Chondrocyte (in vitro differentiated cells): ENCODE results near the gene PRX. TPM values are rescaled to one million over a fixed set of nuclear protein-coding genes. Genes with fewer than 3 reads are reported as not detected.
"Not testable (repeated sequence)": the region's sequence is repeated elsewhere in the genome, so short reads cannot be mapped to it uniquely, and the experiment has no call there.

ENCODE experiments used
- DNase-seq: peaks from one replicate; pipeline ENCODE4 v3.0.0; 2021; ENCODE audit warnings: mixed read lengths, low spot score
- H3K27ac Mint-ChIP-seq: one replicate; pipeline ENCODE4 v1.8.0; 2021; ENCODE audit warnings: mild to moderate bottlenecking, moderate library complexity, mixed read lengths; ENCODE audit not compliant: unreplicated experiment
- H3K27me3 Mint-ChIP-seq: 2 replicates; pipeline ENCODE4 v1.8.0; 2021; ENCODE audit warnings: low read depth, mixed read lengths
- H3K36me3 Mint-ChIP-seq: 2 replicates; pipeline ENCODE4 v1.8.0; 2021; ENCODE audit warnings: low read depth, mixed read lengths
- H3K4me1 Mint-ChIP-seq: 2 replicates; pipeline ENCODE4 v1.8.0; 2021; ENCODE audit warnings: low read depth, mild to moderate bottlenecking, mixed read lengths
- H3K4me3 Mint-ChIP-seq: one replicate; pipeline ENCODE4 v1.8.0; 2021; ENCODE audit warnings: mild to moderate bottlenecking, moderate library complexity, mixed read lengths; ENCODE audit not compliant: unreplicated experiment
- H3K9me3 Mint-ChIP-seq: 2 replicates; pipeline ENCODE4 v1.8.0; 2021; ENCODE audit warnings: low read depth, mixed read lengths
- CTCF ChIP-seq: fragments of 200-600 bp; sonication (generic); IDR thresholded peaks from 2 replicates; pipeline ENCODE4 v1.5.0; 2021; ENCODE audit warnings: antibody characterized with exemption, mild to moderate bottlenecking, moderate library complexity
- total RNA-seq: library from RNA; stranded (reverse); gene quantifications from 3 replicates; pipeline ENCODE4 v1.2.1, GENCODE V29; 2021

PRX gene
- total RNA-seq, 1 donor from 2014 or later = 4.9 TPM

- H3K27ac Mint-ChIP-seq = no peak overlapping the region
- TF ChIP-seq CTCF = no peak
- H3K9me3 Mint-ChIP-seq = no peaks in the 10 kb centered on the region
- no peaks in the 10 kb centered on the region for H3K27me3 Mint-ChIP-seq
- no peak overlapping the region for H3K4me3 Mint-ChIP-seq
- peaks cover 3% of the 10 kb centered on the region for H3K4me1 Mint-ChIP-seq
- peaks cover 28% of the 10 kb centered on the region for H3K36me3 Mint-ChIP-seq
- no peak for DNase-seq
These were observed 39.1 kb downstream of the PRX start for GRCh38 chr19:40374084-40374483.

- no peak for TF ChIP-seq CTCF
- no peaks in the 10 kb centered on the region for H3K9me3 Mint-ChIP-seq
- no peaks in the 10 kb centered on the region for H3K27me3 Mint-ChIP-seq
- no peak for DNase-seq
- H3K27ac Mint-ChIP-seq = no peak overlapping the region
- H3K4me3 Mint-ChIP-seq = no peak overlapping the region
- H3K36me3 Mint-ChIP-seq = peaks cover 28% of the 10 kb centered on the region
- H3K4me1 Mint-ChIP-seq = peaks cover 7% of the 10 kb centered on the region
These were observed 41.4 kb downstream of the PRX start for GRCh38 chr19:40371802-40372122.

- Mint-ChIP-seq H3K36me3 (peaks cover 28% of the 10 kb centered on the region), H3K27ac (no peak overlapping the region), H3K9me3 (no peaks in the 10 kb centered on the region), H3K4me1 (peaks cover 11% of the 10 kb centered on the region), H3K4me3 (no peak overlapping the region), H3K27me3 (no peaks in the 10 kb centered on the region)
- DNase-seq = no peak
- no peak for TF ChIP-seq CTCF
These were observed 42.0 kb downstream of the PRX start for GRCh38 chr19:40370997-40371801.

- H3K27me3 Mint-ChIP-seq, H3K4me3 Mint-ChIP-seq, H3K9me3 Mint-ChIP-seq, DNase-seq, H3K27ac Mint-ChIP-seq: not testable (repeated sequence)
- H3K4me1 Mint-ChIP-seq = peaks cover 18% of the 10 kb centered on the region
- peaks cover 28% of the 10 kb centered on the region for H3K36me3 Mint-ChIP-seq
These were observed 42.9 kb downstream of the PRX start for GRCh38 chr19:40370253-40370652.

GRCh38 chr19:40369797-40370196 is 43.4 kb downstream of the PRX start:
- DNase-seq = no peak

More at GRCh38 chr19:40369797-40370196, 43.4 kb downstream of the PRX start:
- Mint-ChIP-seq H3K27ac (no peak overlapping the region), H3K4me3 (no peak overlapping the region), H3K36me3 (peaks cover 25% of the 10 kb centered on the region), H3K9me3 (no peaks in the 10 kb centered on the region), H3K4me1 (peaks cover 22% of the 10 kb centered on the region), H3K27me3 (no peaks in the 10 kb centered on the region)
- TF ChIP-seq CTCF = no peak
